Measurements from ENCODE around the gene TPMT.

The TPMT gene

GRCh38 chr6:18101271-18101670 is 53.6 kb downstream of the TPMT start:
- no peaks in the 10 kb centered on the region for H3K27me3 ChIP-seq (ENCODE audit: insufficient read depth, low read length, poor library complexity)
- DNase-seq = no peak
- H3K9ac ChIP-seq (ENCODE audit: low read depth, low read length) = no peak overlapping the region
- H3K4me2 ChIP-seq (ENCODE audit: insufficient read depth, low read length) = no peak overlapping the region
- H3K4me3 ChIP-seq (ENCODE audit: low read depth in 1 of 2, low read length in 2 of 2) = no peak overlapping the region
- H3K27ac ChIP-seq (ENCODE audit: low read length) = no peak overlapping the region
- ATAC-seq (ENCODE audit: insufficient read depth, low read depth) = no peak
- H2AFZ ChIP-seq (ENCODE audit: low read depth, low read length) = no peak overlapping the region
- TF ChIP-seq CTCF (IDR thresholded peaks at IDR 0.05; ENCODE audit: borderline replicate concordance, extremely low read depth, low read length, poor library complexity, severe bottlenecking) = no peak
- no peak for TF ChIP-seq EZH2 (IDR thresholded peaks at IDR 0.05; ENCODE audit: borderline replicate concordance, low read depth, low read length, severe bottlenecking)
- H3K79me2 ChIP-seq (ENCODE audit: insufficient read depth, low read length) = no peaks in the 10 kb centered on the region
- no peaks in the 10 kb centered on the region for H3K9me3 ChIP-seq (ENCODE audit: insufficient read depth, low read length, severe bottlenecking)
- H3K4me1 ChIP-seq (ENCODE audit: insufficient read depth, low read length) = no peaks in the 10 kb centered on the region
- H3K36me3 ChIP-seq (ENCODE audit: insufficient read depth, low read length) = no peaks in the 10 kb centered on the region
- H4K20me1 ChIP-seq (ENCODE audit: insufficient read depth, low read length) = no peaks in the 10 kb centered on the region

GRCh38 chr6:18100296-18100695 is 54.6 kb downstream of the TPMT start:
- Histone ChIP-seq H3K27me3 (ENCODE audit: insufficient read depth, low read length, poor library complexity) (no peaks in the 10 kb centered on the region), H2AFZ (ENCODE audit: low read depth, low read length) (no peak overlapping the region)
- ATAC-seq (ENCODE audit: insufficient read depth, low read depth) = no peak

GRCh38 chr6:18099511-18099910 is 55.4 kb downstream of the TPMT start:
- Histone ChIP-seq H4K20me1 (ENCODE audit: insufficient read depth, low read length) (no peaks in the 10 kb centered on the region), H3K27me3 (ENCODE audit: insufficient read depth, low read length, poor library complexity) (no peaks in the 10 kb centered on the region)

More at GRCh38 chr6:18100296-18100695, 54.6 kb downstream of the TPMT start:
- no peak overlapping the region for H3K9ac ChIP-seq (ENCODE audit: low read depth, low read length)
- H3K36me3 ChIP-seq (ENCODE audit: insufficient read depth, low read length) = no peaks in the 10 kb centered on the region
- H3K4me2 ChIP-seq (ENCODE audit: insufficient read depth, low read length) = no peak overlapping the region
- H3K79me2 ChIP-seq (ENCODE audit: insufficient read depth, low read length) = no peaks in the 10 kb centered on the region
- no peaks in the 10 kb centered on the region for H3K9me3 ChIP-seq (ENCODE audit: insufficient read depth, low read length, severe bottlenecking)
- H3K4me3 ChIP-seq (ENCODE audit: low read depth in 1 of 2, low read length in 2 of 2) = no peak overlapping the region
- DNase-seq = no peak
- no peaks in the 10 kb centered on the region for H4K20me1 ChIP-seq (ENCODE audit: insufficient read depth, low read length)
- no peaks in the 10 kb centered on the region for H3K4me1 ChIP-seq (ENCODE audit: insufficient read depth, low read length)
- no peak overlapping the region for H3K27ac ChIP-seq (ENCODE audit: low read length)
- TF ChIP-seq EZH2 (IDR thresholded peaks at IDR 0.05; ENCODE audit: borderline replicate concordance, low read depth, low read length, severe bottlenecking) = no peak
- no peak for TF ChIP-seq CTCF (IDR thresholded peaks at IDR 0.05; ENCODE audit: borderline replicate concordance, extremely low read depth, low read length, poor library complexity, severe bottlenecking)

More at GRCh38 chr6:18099511-18099910, 55.4 kb downstream of the TPMT start:
- no peak overlapping the region for H3K27ac ChIP-seq (ENCODE audit: low read length)
- H3K9me3 ChIP-seq (ENCODE audit: insufficient read depth, low read length, severe bottlenecking) = no peaks in the 10 kb centered on the region
- H3K4me1 ChIP-seq (ENCODE audit: insufficient read depth, low read length) = no peaks in the 10 kb centered on the region
- no peak overlapping the region for H3K4me3 ChIP-seq (ENCODE audit: low read depth in 1 of 2, low read length in 2 of 2)
- no peak overlapping the region for H3K9ac ChIP-seq (ENCODE audit: low read depth, low read length)
- H2AFZ ChIP-seq (ENCODE audit: low read depth, low read length) = no peak overlapping the region
- no peaks in the 10 kb centered on the region for H3K36me3 ChIP-seq (ENCODE audit: insufficient read depth, low read length)
- no peak overlapping the region for H3K4me2 ChIP-seq (ENCODE audit: insufficient read depth, low read length)
- no peak for ATAC-seq (ENCODE audit: insufficient read depth, low read depth)
- no peaks in the 10 kb centered on the region for H3K79me2 ChIP-seq (ENCODE audit: insufficient read depth, low read length)
- no peak for DNase-seq
- no peak for TF ChIP-seq EZH2 (IDR thresholded peaks at IDR 0.05; ENCODE audit: borderline replicate concordance, low read depth, low read length, severe bottlenecking)
- no peak for TF ChIP-seq CTCF (IDR thresholded peaks at IDR 0.05; ENCODE audit: borderline replicate concordance, extremely low read depth, low read length, poor library complexity, severe bottlenecking)

Data from DND-41 (cell line).